T-cell (primary cell): Measurements from ENCODE around the gene SPDYE16. TPM values are rescaled to one million over a fixed set of nuclear protein-coding genes. Genes with fewer than 3 reads are reported as not detected.
"Not testable (repeated sequence)": the region's sequence is repeated elsewhere in the genome, so short reads cannot be mapped to it uniquely, and the experiment has no call there.

Experiments
- ATAC-seq, 4 experiments: fragments of 200-7000 bp in 3 of 4; fragments of 150-1000 bp in 1 of 4; cut with Tn5 transposase; replicated peaks in 1 of 4; 1 replicate in 3 of 4; 2 replicates in 1 of 4; pipeline ENCODE4 v1.10.0; 2021; ENCODE audit warnings: moderate library complexity in 3 of 4, mild to moderate bottlenecking in 2 of 4, moderate number of reproducible peaks in 1 of 4
- CTCF ChIA-PET, 2 donors: fragments of 300-600 bp; sonication (Branson Sonifier 250); formaldehyde crosslinking; loops; one replicate each; lab custom pipeline; 2022; ENCODE audit warnings: antibody characterized with exemption in 2 of 2; lab: Charles Lee
- POLR2A ChIA-PET, 2 donors: fragments of 300-600 bp; sonication (Branson Sonifier 250); formaldehyde crosslinking; loops; one replicate each; lab custom pipeline; 2022; ENCODE audit warnings: antibody characterized with exemption in 2 of 2; lab: Charles Lee
- DNase-seq, 35 experiments: peaks; one replicate each; pipeline versions ENCODE4 v3.0.0 to v3.0.0-alpha.2; 2013 to 2023
- H3K27ac ChIP-seq: one replicate; pipeline ENCODE4 v1.5.1; 2013; ENCODE audit warnings: low read length
- H3K27me3 ChIP-seq, 2 experiments: replicated peaks in 1 of 2; 1 replicate in 1 of 2; 2 replicates in 1 of 2; pipeline versions ENCODE4 v1.6.1 to v1.7.0; 2013; ENCODE audit warnings: low read length in 1 of 2, mixed read lengths in 1 of 2; ENCODE audit not compliant: control insufficient read depth in 2 of 2, insufficient read depth in 2 of 2; ENCODE audit errors: extremely low read depth in 1 of 2
- H3K36me3 ChIP-seq, 2 donors: 1 replicate in 1 of 2; 2 replicates in 1 of 2; pipeline versions ENCODE4 v1.6.1 to v1.7.0; 2013; ENCODE audit warnings: low read length in 1 of 2; ENCODE audit not compliant: control insufficient read depth in 2 of 2, insufficient read depth in 1 of 2; ENCODE audit errors: extremely low read depth in 1 of 2
- H3K4me1 ChIP-seq, 2 experiments: 1 replicate in 1 of 2; 2 replicates in 1 of 2; pipeline versions ENCODE4 v1.6.1 to v1.7.0; 2013; ENCODE audit warnings: low read length in 2 of 2, mixed read lengths in 1 of 2; ENCODE audit not compliant: insufficient read depth in 2 of 2, control insufficient read depth in 1 of 2; ENCODE audit errors: extremely low read depth in 1 of 2
- H3K4me3 ChIP-seq, 2 donors: 1 replicate in 1 of 2; 2 replicates in 1 of 2; pipeline versions ENCODE4 v1.5.1 to v1.7.0; 2013; ENCODE audit warnings: mild to moderate bottlenecking in 2 of 2, low read length in 1 of 2, moderate library complexity in 1 of 2; ENCODE audit not compliant: control insufficient read depth in 1 of 2; ENCODE audit errors: extremely low read depth in 1 of 2
- H3K9me3 ChIP-seq: 2 replicates; pipeline ENCODE4 v1.7.0; 2013
- H3K27ac Mint-ChIP-seq, 2 donors: one replicate each; pipeline ENCODE4 v1.8.0; 2020 to 2021; ENCODE audit warnings: mild to moderate bottlenecking in 2 of 2, mixed read lengths in 2 of 2
- H3K27me3 Mint-ChIP-seq, 2 donors: one replicate each; pipeline ENCODE4 v1.8.0; 2021 to 2022; ENCODE audit warnings: mixed read lengths in 2 of 2
- H3K36me3 Mint-ChIP-seq: one replicate; pipeline ENCODE4 v1.8.0; 2021; ENCODE audit warnings: mixed read lengths
- H3K4me1 Mint-ChIP-seq, 3 donors: one replicate each; pipeline ENCODE4 v1.8.0; 2020 to 2022; ENCODE audit warnings: mixed read lengths in 3 of 3, mild to moderate bottlenecking in 1 of 3
- H3K4me3 Mint-ChIP-seq, 3 donors: one replicate each; pipeline ENCODE4 v1.8.0; 2020 to 2022; ENCODE audit warnings: mild to moderate bottlenecking in 3 of 3, mixed read lengths in 3 of 3, moderate library complexity in 3 of 3
- H3K9me3 Mint-ChIP-seq, 3 donors: one replicate each; pipeline ENCODE4 v1.8.0; 2020 to 2022; ENCODE audit warnings: mixed read lengths in 3 of 3
- whole genome bisulfite sequencing: methylation state at CpG from one replicate; pipeline ENCODE4 v1.1.5; 2013; ENCODE audit warnings: missing lambda C conversion rate; ENCODE audit not compliant: insufficient coverage; 5-methylcytosine and 5-hydroxymethylcytosine counted together
- total RNA-seq, 35 experiments: library from RNA in 6 of 35; stranded (reverse) in 6 of 35; fragments of 120-200 nt in 1 of 35; gene quantifications; one replicate each; pipeline versions ENCODE4 v1.2.1 to v1.2.4 and lab custom pipeline; 2013 to 2026

The SPDYE16 gene
- total RNA-seq, 5 donors from 2014 or later (not counting 1 experiment from before 2014, with no cell fraction given): 0.33 to 0.96 (median 0.73) TPM

- H3K27me3 ChIP-seq, H3K36me3 Mint-ChIP-seq, H3K4me3 ChIP-seq, H3K9me3 ChIP-seq, H3K4me3 Mint-ChIP-seq, H3K36me3 ChIP-seq, CTCF ChIA-PET, H3K9me3 Mint-ChIP-seq, H3K4me1 ChIP-seq, H3K27ac ChIP-seq, ATAC-seq, H3K27me3 Mint-ChIP-seq, H3K27ac Mint-ChIP-seq, POLR2A ChIA-PET, H3K4me1 Mint-ChIP-seq: not testable (repeated sequence)
- peak in 1 of 35 experiments; percentile 4 for DNase-seq
- 80% methylated on average over 1 of the region's 24 CpGs for WGBS
Observed at GRCh38 chr7:76511200-76511910, 31.7 kb downstream of the SPDYE16 start.

DNA sequence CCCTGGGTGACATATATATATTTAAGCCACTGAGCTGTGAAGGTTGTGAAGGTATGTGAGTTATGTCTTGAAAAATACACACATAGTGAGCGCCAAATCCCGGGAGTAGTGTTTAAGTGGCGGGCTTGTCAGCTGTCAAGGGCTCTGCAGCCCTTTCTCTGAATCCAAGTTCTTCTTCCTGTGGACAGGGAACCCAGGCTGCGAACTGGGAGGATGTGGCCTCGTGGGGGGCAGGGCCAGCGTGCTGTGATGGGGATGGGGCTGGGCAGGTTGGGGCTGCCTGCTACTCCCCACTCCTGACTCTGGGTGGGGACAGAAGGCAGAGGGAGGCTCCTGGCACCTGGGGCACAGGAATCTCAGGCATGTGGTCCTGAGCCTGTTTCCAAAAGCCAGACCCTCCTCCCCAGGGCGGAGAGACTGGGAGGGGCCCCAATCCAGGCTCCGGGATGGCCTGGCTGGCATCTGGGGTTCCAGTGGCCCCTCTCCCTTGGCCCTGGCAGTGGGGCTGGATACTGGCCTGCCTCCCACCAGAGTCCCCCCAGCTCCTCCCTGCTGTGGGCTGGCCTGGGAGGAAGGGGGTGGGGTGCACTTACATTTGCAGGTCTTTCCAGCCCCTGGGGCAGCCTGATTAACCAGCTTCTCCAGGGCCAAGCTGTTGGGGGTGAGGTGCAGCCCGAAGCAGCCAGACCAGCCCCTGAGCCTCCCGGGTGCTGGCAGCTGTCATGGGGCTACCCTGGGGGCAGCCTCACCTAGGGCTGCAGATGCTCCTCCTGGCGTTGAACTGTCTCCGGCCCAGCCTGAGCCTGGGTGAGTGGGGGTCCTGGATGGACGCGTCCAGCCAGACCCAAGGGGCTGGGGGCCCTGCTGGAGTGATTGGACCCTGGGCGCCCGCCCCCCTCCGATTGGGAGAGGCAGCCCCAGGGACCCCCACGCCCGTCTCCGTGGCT is 32.9 kb downstream of the SPDYE16 start, which contains the start of gene UPK3B:
Gene UPK3B, plus strand, starts transcription at position 622 of the 947 bp plus-strand sequence. Its CDS starts 101 bp downstream, at position 723.
- DNase-seq (peak in 1 of 35 experiments; percentile 6), ATAC-seq (peak in 1 of 4 experiments; percentile 27)
- H3K9me3 Mint-ChIP-seq: no peaks in the 10 kb centered on the region
- ChIA-PET CTCF (no interaction called here), POLR2A (no interaction called here)
- Histone ChIP-seq H3K4me1 (no peaks in the 10 kb centered on the region), H3K4me3 (no peak within 1 kb of the TSS), H3K9me3 (no peaks in the 10 kb centered on the region), H3K27ac (no peak within 1 kb of the TSS), H3K27me3 (peaks cover 0 to 2% of the 10 kb centered on the region in 2 experiments), H3K36me3 (peaks cover 7 to 11% of the 10 kb centered on the region in 2 donors)
- no peak within 1 kb of the TSS for H3K4me3 Mint-ChIP-seq
- peak within 1 kb of the TSS in 1 of 2 donors; percentile 28 for H3K27ac Mint-ChIP-seq
- peaks cover 0 to 3% (median 0%) of the 10 kb centered on the region in 3 donors for H3K4me1 Mint-ChIP-seq
- H3K27me3 Mint-ChIP-seq: no peaks in the 10 kb centered on the region
- WGBS: 57% methylated on average over 9 of the region's 20 CpGs
- H3K36me3 Mint-ChIP-seq: peaks cover 10% of the 10 kb centered on the region

- 82% methylated on average over 11 of the region's 11 CpGs for WGBS
Observed at GRCh38 chr7:76507723-76508406, 35.2 kb downstream of the SPDYE16 start.

GRCh38 chr7:76506643-76507042 is 36.5 kb downstream of the SPDYE16 start:
- DNase-seq, H3K27ac Mint-ChIP-seq, H3K9me3 Mint-ChIP-seq, H3K27ac ChIP-seq, POLR2A ChIA-PET, H3K4me1 ChIP-seq, H3K4me3 Mint-ChIP-seq, H3K9me3 ChIP-seq, H3K4me3 ChIP-seq, ATAC-seq, H3K27me3 Mint-ChIP-seq, H3K4me1 Mint-ChIP-seq, H3K27me3 ChIP-seq: not testable (repeated sequence)
- 90% methylated on average over 8 of the region's 8 CpGs for WGBS
- CTCF ChIA-PET: interaction anchor here in 1 of 2 donors (0.7 kb wide), 1 partner anchor 9 kb away, joined by 3 read pairs; no protein-coding TSS in a partner anchor
- H3K36me3 Mint-ChIP-seq: peaks cover 24% of the 10 kb centered on the region
- peaks cover 10 to 11% of the 10 kb centered on the region in 2 donors for H3K36me3 ChIP-seq

More at GRCh38 chr7:76507723-76508406, 35.2 kb downstream of the SPDYE16 start:
- Mint-ChIP-seq H3K9me3 (no peaks in the 10 kb centered on the region), H3K27ac (no peak overlapping the region), H3K4me3 (no peak overlapping the region), H3K27me3 (no peaks in the 10 kb centered on the region), H3K36me3 (peaks cover 18% of the 10 kb centered on the region), H3K4me1 (peaks cover 0 to 3% (median 0%) of the 10 kb centered on the region in 3 donors)
- no peak overlapping the region for H3K4me3 ChIP-seq
- POLR2A ChIA-PET: no interaction called here
- CTCF ChIA-PET: no interaction called here
- H3K27me3 ChIP-seq: no peaks in the 10 kb centered on the region
- H3K4me1 ChIP-seq: no peaks in the 10 kb centered on the region
- DNase-seq (no peak), ATAC-seq (no peak)
- H3K36me3 ChIP-seq: peaks cover 10 to 11% of the 10 kb centered on the region in 2 donors
- H3K9me3 ChIP-seq: no peaks in the 10 kb centered on the region
- no peak overlapping the region for H3K27ac ChIP-seq

GRCh38 chr7:76506081-76506440 is 37.0 kb downstream of the SPDYE16 start:
- WGBS: 75% methylated on average over 2 of the region's 5 CpGs
- H3K9me3 Mint-ChIP-seq: no peaks in the 10 kb centered on the region
- peaks cover 0 to 3% (median 0%) of the 10 kb centered on the region in 3 donors for H3K4me1 Mint-ChIP-seq
- ATAC-seq (no peak), DNase-seq (no peak)
- no peak overlapping the region for H3K4me3 ChIP-seq
- H3K27me3 ChIP-seq: no peaks in the 10 kb centered on the region
- no peaks in the 10 kb centered on the region for H3K9me3 ChIP-seq
- no peak overlapping the region for H3K4me3 Mint-ChIP-seq
- H3K27ac Mint-ChIP-seq: no peak overlapping the region
- H3K27me3 Mint-ChIP-seq: no peaks in the 10 kb centered on the region
- ChIA-PET CTCF (interaction anchor here in 1 of 2 donors (0.7 kb wide), 1 partner anchor 9 kb away, joined by 3 read pairs; no protein-coding TSS in a partner anchor), POLR2A (no interaction called here)
- peaks cover 10 to 11% of the 10 kb centered on the region in 2 donors for H3K36me3 ChIP-seq
- no peak overlapping the region for H3K27ac ChIP-seq
- no peaks in the 10 kb centered on the region for H3K4me1 ChIP-seq
- H3K36me3 Mint-ChIP-seq: peaks cover 28% of the 10 kb centered on the region
